GM21786 (cell line): ENCODE data around the gene PECR.
A peak's percentile ranks its signal among the peaks of the same experiment; 100 is the strongest.
"Not testable (repeated sequence)": the region's sequence is repeated elsewhere in the genome, so short reads cannot be mapped to it uniquely, and the experiment has no call there.

Source experiments
- ATAC-seq: cut with Tn5 transposase; IDR thresholded peaks from one replicate; pipeline ENCODE4 v1.9.1; 2021; ENCODE audit not compliant: unreplicated experiment

The PECR gene

DNA sequence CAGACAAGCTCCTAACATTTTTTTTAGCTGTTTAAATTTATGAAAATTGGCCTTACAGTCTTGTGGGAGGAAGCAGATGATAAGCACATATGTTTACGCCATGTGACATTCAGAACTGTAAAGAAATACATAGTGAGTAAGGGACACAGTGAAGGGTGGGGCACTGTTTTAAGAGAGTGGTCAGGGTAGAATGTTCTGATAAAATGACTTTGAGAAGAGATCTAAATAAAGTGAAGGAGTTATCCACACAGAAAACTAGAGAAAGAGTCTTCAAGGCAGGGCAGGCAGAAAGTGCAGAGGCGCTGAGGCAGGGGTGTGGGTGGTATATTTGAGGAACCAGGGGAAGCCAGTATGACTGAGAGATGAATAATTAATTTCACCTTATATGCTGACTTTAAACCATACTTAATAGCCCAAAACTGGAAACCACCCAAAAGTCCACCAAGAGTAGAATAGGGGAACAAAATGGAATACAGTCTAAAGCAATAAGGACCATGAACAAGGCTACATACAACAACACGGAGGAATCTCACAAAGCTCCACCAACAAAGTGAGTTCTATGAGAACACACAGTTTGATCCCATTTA is 76.8 kb downstream of the PECR start:
- peak; percentile 21 for ATAC-seq

DNA sequence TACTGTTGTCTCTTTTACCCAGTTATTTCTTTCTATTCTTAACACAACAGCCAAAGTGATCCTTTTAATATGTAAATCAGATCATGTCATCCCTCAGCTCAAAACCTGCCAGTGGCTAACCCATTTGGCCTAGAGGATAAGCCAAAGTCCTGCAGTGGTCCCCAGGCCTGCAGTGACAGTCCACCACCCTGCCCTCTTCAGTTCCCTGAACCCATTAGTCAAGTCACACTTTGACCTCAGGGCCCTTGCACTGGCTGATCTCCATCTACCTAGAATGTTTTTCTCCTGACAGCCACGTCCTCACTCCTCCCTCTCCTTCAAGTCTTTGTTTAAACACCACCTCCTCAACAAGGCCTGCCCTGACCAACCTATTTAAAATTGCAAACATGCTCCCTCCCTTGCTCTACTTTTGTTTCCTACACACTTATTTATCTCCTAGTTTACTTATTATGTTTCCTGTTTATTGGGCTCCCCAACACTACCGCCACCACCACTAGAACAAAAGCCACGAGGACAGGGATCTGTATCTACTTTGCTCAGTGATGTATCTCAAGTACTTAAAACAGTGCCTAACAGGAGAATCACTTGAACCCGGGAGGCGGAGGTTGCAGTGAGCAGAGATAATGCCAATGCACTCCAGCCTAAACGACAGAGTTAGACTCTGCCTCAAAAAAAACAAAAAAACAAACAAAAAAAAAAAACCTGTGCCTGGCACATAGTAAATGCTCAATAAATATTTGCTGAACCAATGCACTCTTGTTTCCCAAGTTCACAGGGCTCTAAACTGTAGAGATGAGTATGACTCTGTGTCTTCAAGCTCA is 77.5 kb downstream of the PECR start:
- no peak for ATAC-seq

DNA sequence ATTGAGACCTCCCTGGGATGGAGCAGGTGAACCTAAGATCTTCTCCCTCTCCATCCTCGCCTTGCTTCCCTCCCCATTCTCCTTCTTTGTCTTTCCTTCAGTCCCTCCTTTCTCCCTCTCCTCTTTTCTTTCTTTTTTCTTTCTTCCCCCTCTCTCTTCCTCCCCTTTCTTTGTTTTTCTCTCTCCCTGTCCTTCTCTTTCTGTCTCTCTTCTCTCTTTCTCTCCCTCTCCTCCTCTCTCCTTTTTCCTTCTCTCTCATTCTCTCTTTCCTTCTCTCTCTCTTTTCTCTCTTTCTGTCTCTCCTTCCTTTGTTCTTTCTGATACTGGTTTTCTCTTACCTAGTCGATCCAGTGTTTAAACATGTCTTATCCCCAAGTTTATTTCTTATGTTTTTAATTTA is 78.9 kb downstream of the PECR start:
- ATAC-seq: no peak

DNA sequence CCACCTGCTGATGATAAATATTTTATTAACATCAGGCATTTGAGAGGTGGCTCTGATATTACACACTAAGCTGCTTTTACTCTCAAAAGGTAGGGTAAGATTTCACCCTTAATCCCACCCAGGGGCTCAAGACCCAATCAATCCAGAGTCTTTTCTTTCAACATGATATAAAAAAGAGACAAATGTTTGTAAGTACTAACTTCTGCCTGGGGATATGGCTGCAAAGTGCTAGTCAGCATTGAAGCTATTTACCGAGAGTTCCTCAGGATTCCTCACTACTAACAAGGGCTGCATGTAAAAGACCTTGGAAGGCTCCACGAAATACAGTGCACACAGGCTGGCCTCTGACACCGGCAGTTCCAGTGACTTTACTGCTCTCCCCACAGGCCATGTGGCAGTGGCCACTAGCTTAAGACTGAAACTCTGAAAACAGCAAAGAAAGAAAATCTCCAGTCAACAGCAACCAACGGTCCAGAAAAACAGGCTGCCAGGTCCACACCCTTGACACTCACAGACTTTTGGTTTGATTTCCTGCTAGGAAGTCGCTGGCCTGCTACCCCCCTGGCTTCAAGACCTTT is 79.4 kb downstream of the PECR start:
- ATAC-seq: no peak

DNA sequence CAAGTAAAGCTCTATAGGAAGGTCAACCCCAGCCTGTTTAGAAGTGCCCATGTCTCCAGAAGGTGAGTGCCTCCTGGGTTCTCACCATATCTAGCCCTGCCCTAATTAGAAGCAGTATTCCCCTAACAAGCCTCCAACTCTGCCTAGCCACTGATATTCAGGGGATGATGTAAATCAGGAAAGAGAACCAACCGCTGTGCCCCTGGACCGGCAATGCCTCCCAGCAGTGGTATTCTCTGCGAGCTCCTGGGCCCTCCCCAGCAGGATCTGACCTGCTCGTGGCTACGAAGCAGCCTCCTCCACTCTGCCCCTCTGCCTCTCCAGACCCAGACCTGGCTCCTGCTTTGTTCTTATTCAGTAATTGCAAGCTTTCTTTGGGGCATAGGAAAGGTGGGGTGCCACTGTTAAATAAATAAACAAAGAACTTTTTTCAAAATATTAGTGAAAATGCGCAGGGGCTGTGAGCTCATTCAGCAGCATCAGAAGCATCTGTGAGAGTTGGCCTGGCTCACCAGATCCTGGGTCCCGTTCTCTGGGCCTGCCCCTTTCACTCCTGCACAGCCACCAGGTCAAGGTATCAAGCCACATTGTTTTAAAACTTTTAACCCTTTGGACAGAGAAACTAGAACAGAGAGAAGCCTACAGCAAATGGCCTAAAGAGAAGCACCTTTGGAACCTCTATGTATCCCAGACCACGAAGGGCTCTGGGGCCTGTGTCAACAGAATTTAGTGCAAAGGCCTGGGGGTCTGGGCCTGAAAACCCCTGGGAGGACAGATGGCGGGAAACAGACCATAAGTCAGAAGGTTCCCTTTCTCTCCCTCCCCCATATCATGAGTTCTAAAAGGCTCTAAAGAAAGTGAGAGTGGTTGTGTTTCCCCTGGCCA is 80.2 kb downstream of the PECR start:
- peak; percentile 37 for ATAC-seq

DNA sequence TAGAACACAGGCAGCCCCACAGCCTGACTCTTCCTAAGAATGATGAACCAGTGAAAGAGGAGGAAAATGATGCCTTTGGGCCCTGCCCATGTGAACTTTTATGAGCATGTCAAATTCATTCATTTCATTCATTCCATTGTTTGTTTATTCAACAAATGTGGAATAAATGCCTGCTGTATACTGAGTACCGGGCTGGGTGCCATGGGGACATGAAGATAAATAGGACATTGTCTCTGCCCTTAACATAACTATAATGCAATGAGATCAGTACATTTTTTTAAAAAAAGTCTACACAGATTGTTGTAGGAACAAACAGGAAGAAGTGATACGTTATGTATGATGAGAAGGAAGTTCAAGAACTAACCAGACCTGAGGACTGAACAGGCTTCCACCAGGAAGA is 83.0 kb downstream of the PECR start:
- no peak for ATAC-seq

DNA sequence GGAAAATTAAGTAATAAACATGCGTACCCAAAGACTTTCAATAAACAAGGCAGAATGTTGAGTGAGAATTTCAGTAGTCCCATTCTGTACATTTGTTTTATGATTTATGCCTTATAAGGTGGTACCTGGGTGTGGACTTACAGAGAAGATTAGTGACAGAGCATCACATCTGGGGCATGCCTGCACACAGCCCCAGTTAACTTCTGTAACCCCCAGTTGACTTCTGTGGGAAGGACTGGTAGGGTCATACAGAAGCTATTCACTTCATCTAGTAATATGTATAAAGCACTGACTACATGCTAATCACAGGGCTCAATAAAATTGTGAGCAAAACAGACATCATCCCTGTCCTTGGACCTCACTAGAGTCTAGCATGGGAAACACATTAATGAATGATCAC is 84.4 kb downstream of the PECR start:
- ATAC-seq: no peak

DNA sequence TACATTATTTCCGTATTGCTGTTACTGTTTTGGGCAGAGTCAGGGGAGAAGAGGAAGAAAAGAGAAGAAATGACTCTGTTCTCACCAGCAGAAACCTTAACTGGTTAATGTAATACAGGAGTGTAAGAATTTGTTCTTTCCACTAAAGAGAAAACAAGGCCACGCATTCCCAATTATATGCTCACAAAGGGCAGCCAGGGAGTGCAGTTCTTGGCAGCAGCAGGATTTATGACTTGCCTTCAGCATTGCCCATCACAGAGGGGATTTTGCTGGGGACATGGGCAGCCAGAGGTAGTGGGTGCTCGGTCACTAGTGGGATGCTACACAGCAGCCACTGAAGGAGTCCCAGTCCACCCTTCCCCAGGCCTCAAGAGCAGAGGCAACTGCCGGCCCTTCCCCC is 86.7 kb downstream of the PECR start:
- ATAC-seq: no peak

DNA sequence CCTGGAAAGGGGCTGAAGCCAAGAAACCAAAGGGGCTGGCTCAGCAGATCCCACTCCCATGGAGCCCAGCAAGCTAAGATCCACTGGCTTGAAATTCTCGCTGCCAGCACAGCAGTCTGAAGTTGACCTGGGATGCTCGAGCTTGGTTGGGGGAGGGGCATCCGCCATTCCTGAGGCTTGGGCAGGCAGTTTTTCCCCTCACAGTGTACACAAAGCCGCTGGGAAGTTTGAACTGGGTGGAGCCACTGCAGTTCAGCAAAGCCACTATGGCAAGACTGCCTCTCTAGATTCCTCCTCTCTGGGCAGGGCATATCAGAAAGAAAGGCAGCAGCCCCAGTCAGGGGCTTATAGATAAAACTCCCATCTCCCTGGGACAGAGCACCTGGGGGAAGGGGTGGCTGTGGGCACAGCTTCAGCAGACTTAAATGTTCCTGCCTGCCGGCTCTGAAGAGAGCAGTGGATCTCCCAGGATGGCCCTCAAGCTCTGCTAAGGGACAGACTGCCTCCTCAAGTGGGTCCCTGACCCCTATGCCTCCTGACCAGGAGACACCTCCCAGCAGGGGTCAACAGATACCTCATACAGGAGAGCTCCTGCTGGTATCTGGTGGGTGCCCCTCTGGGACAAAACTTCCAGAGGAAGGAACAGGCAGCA is 92.9 kb downstream of the PECR start:
- not testable (repeated sequence) for ATAC-seq
